ENCODE measurements around the gene SMCO3. TPM values are rescaled to one million over a fixed set of nuclear protein-coding genes. Genes with fewer than 3 reads are reported as not detected.
A peak's percentile ranks its signal among the peaks of the same experiment; 100 is the strongest.

SMCO3 gene
- total and polyA plus RNA-seq, 2 of the 8 experiments (the other 6 are each of a cell fraction or from before 2014, with no cell fraction given) = not detected

- peak overlapping the region; percentile 69; the same call in 1 of the 2 replicates for H2BK12ac ChIP-seq (ENCODE audit: low read depth, low read length)
- no peak overlapping the region for H2BK120ac ChIP-seq (replicated peaks; ENCODE audit: low read depth, low read length)
- H3K18ac ChIP-seq (ENCODE audit: extremely low read depth, low read length) = peak overlapping the region; percentile 88
- peak overlapping the region; percentile 74 to 94 (median 86) for H3K9ac ChIP-seq (replicated peaks in 1 of 4; ENCODE audit: extremely low read depth in 1 of 4, low read depth in 3 of 4, low read length in 3 of 4)
- H2BK5ac ChIP-seq (ENCODE audit: low read depth, low read length) = peak overlapping the region; percentile 83
- H3K79me1 ChIP-seq (ENCODE audit: low read depth, low read length) = no peaks in the 10 kb centered on the region
- peaks cover 0 to 36% of the 10 kb centered on the region in 2 experiments; a peak in 2 of 4 replicates for H3K79me2 ChIP-seq (ENCODE audit: control insufficient read depth in 1 of 2, insufficient read depth in 2 of 2, low read length in 2 of 2)
- DNase-seq (ENCODE audit: low read depth in 1 of 2, low spot score in 2 of 2) (peak in 1 of 2 experiments; percentile 91), FAIRE-seq (no peak)
- H3K23ac ChIP-seq (ENCODE audit: insufficient read length) = no peak overlapping the region
- H3K23me2 ChIP-seq (ENCODE audit: low read depth, low read length) = peaks cover 4% of the 10 kb centered on the region
- H2AFZ ChIP-seq (ENCODE audit: low read length) = no peak overlapping the region
- 2% methylated on average over 26 of the region's 26 CpGs; no CpG with 5 or more reads in 1 of the 2 experiments for WGBS, 2 experiments (ENCODE audit: extremely low coverage in 1 of 2, insufficient coverage in 1 of 2, insufficient read length in 1 of 2, insufficient replicate concordance in 2 of 2, low coverage in 1 of 2, low lambda C conversion rate in 2 of 2, missing lambda C conversion rate in 1 of 2)
- ChIA-PET CTCF (ENCODE audit: partially characterized antibody) (interaction anchor here (0.8 to 2.6 kb wide), 29 partner anchors 8 to 451 kb away, joined by 3 to 15 read pairs (median 4); partner anchors contain the start of genes ERP27 and RERG), POLR2A (ENCODE audit: partially characterized antibody) (interaction anchor here (0.5 to 7.3 kb wide), 37 partner anchors 7 to 1497 kb away, joined by 3 to 136 read pairs (median 6); partner anchors contain the start of genes C12orf60, GUCY2C, SMCO3 and WBP11)
- no peak overlapping the region for H2BK15ac ChIP-seq (ENCODE audit: low read length)
- H4K91ac ChIP-seq (replicated peaks; ENCODE audit: insufficient read length, low read length) = no peak overlapping the region
- no peak overlapping the region for H2AK5ac ChIP-seq (ENCODE audit: low read depth, low read length)
- peak overlapping the region; percentile 77 to 80 for H3K4me2 ChIP-seq (ENCODE audit: insufficient read depth in 1 of 2, low read depth in 2 of 2, low read length in 2 of 2)
- H4K20me1 ChIP-seq (replicated peaks in 1 of 2; ENCODE audit: control insufficient read depth in 1 of 2, insufficient read depth in 2 of 2, low read length in 2 of 2) = peaks cover 0 to 6% of the 10 kb centered on the region in 2 experiments
- H3K4ac ChIP-seq (replicated peaks; ENCODE audit: insufficient read length, low read depth, low read length) = no peak overlapping the region
- peak overlapping the region; percentile 93 for H3K27ac ChIP-seq (ENCODE audit: low read depth, low read length)
- no peak overlapping the region for H4K8ac ChIP-seq (ENCODE audit: extremely low read depth, insufficient read depth, low read length)
- H2BK20ac ChIP-seq (ENCODE audit: low read length) = no peak overlapping the region
- peak overlapping the region; percentile 71 for H3K56ac ChIP-seq (replicated peaks; ENCODE audit: insufficient read length, low read depth, low read length)
- peak overlapping the region; percentile 84 to 99 (median 92) for H3K4me3 ChIP-seq (ENCODE audit: extremely low read depth in 1 of 4, insufficient read depth in 2 of 4, low read depth in 3 of 4, low read length in 4 of 4)
- no peaks in the 10 kb centered on the region for H3K27me3 ChIP-seq (replicated peaks in 1 of 4; ENCODE audit: control insufficient read depth in 3 of 4, extremely low read depth in 1 of 4, insufficient read depth in 3 of 4, low read length in 3 of 4)
- H3K14ac ChIP-seq (ENCODE audit: insufficient read length) = no peak overlapping the region
- peaks cover 0 to 3% of the 10 kb centered on the region in 2 experiments; a peak in 1 of 4 replicates for H3K9me3 ChIP-seq (ENCODE audit: insufficient read depth in 2 of 2, low read depth in 1 of 2, low read length in 1 of 2)
- H3K4me1 ChIP-seq (replicated peaks in 1 of 4; ENCODE audit: control insufficient read depth in 3 of 4, insufficient read depth in 4 of 4, low read length in 3 of 4) = no peaks in the 10 kb centered on the region; a peak in 2 of 7 replicates
- peak overlapping the region; percentile 55 for H4K5ac ChIP-seq (ENCODE audit: insufficient read length, low read depth, low read length)
- H3K36me3 ChIP-seq (ENCODE audit: control insufficient read depth in 2 of 4, insufficient read depth in 4 of 4, low read length in 3 of 4) = peaks cover 0 to 2% (median 0%) of the 10 kb centered on the region in 4 experiments; a peak in 1 of 8 replicates
- TF ChIP-seq RAD21 (IDR thresholded peaks at IDR 0.05 in 1 of 2, conservative IDR thresholded peaks at IDR 0.05 in 1 of 2; ENCODE audit: low read depth in 2 of 2, low read length in 2 of 2) (peak; percentile 3 to 25; a peak in 2 of 4 replicates), ASH2L (IDR thresholded peaks at IDR 0.05; ENCODE audit: low read length) (peak; percentile 47), CTCF (IDR thresholded peaks at IDR 0.05; ENCODE audit: control extremely low read depth in 1 of 3, insufficient read depth in 1 of 3, low read depth in 1 of 3, low read length in 3 of 3) (peak; percentile 70 to 93 (median 74)), POLR2A (IDR thresholded peaks at IDR 0.05; ENCODE audit: control extremely low read depth in 1 of 2, low read depth in 2 of 2, low read length in 2 of 2) (peak in 1 of 2 experiments; percentile 68; a peak in 2 of 3 replicates), RBBP5 (IDR thresholded peaks at IDR 0.05; ENCODE audit: borderline replicate concordance, low read depth, low read length) (peak; percentile 58; the same call in 1 of the 2 replicates), RXRA (IDR thresholded peaks at IDR 0.05; ENCODE audit: insufficient read depth, low read depth, low read length) (no peak), PHF8 (conservative IDR thresholded peaks at IDR 0.05; ENCODE audit: low read depth, low read length) (peak; percentile 6; the same call in 1 of the 2 replicates), EP300 (IDR thresholded peaks at IDR 0.05; ENCODE audit: borderline replicate concordance in 1 of 2, low read depth in 2 of 2, low read length in 2 of 2) (no peak)
Measured at GRCh38 chr12:14769466-14769968, 44.5 kb downstream of the SMCO3 start.

Data from H1 (cell line).